Medulla oblongata (tissue), 1 donor: ENCODE measurements around the gene LRP3.
"Not testable (repeated sequence)": the region's sequence is repeated elsewhere in the genome, so short reads cannot be mapped to it uniquely, and the experiment has no call there.

Experiments
- DNase-seq: peaks from one replicate; pipeline ENCODE4 v3.0.0-alpha.2; 2015; ENCODE audit errors: extremely low spot score

The LRP3 gene

GRCh38 chr19:33176670-33177416 lies 17.3 kb upstream of the LRP3 start:
- DNase-seq, result peak; percentile 98

GRCh38 chr19:33177417-33177979 lies 16.6 kb upstream of the LRP3 start:
- no peak for DNase-seq

- peak; percentile 18 for DNase-seq
These were observed 7.5 kb upstream of the LRP3 start for GRCh38 chr19:33186431-33187182.

GRCh38 chr19:33187183-33187540 lies 7.0 kb upstream of the LRP3 start:
- DNase-seq, result no peak

GRCh38 chr19:33189453-33189852 lies 4.7 kb upstream of the LRP3 start:
- DNase-seq, result no peak

- not testable (repeated sequence) for DNase-seq
These were observed 3.0 kb upstream of the LRP3 start for GRCh38 chr19:33191092-33191491.

GRCh38 chr19:33191501-33191900 lies 2.6 kb upstream of the LRP3 start:
- no peak for DNase-seq

- no peak for DNase-seq
These were observed 2.1 kb upstream of the LRP3 start for GRCh38 chr19:33192010-33192409.

- no peak for DNase-seq
These were observed 763 bp upstream of the LRP3 start for GRCh38 chr19:33193269-33193864.

- no peak for DNase-seq
These were observed 379 bp downstream of the LRP3 start for GRCh38 chr19:33194532-33194885.

- DNase-seq, result no peak
These were observed 935 bp downstream of the LRP3 start for GRCh38 chr19:33194886-33195644.

GRCh38 chr19:33195645-33196347 lies 1.7 kb downstream of the LRP3 start:
- DNase-seq, result no peak

GRCh38 chr19:33196446-33197193 lies 2.5 kb downstream of the LRP3 start:
- DNase-seq, result no peak

GRCh38 chr19:33197591-33198000 lies 3.5 kb downstream of the LRP3 start:
- DNase-seq, result no peak

- no peak for DNase-seq
These were observed 4.0 kb downstream of the LRP3 start for GRCh38 chr19:33198169-33198568.

GRCh38 chr19:33199441-33200265 lies 5.5 kb downstream of the LRP3 start:
- DNase-seq, result no peak

- DNase-seq, result no peak
These were observed 7.3 kb downstream of the LRP3 start for GRCh38 chr19:33201473-33201872.

GRCh38 chr19:33201886-33202545 lies 7.9 kb downstream of the LRP3 start:
- DNase-seq, result no peak
